GM23338 (cell line): ENCODE data around the gene ANKRD31. TPM values are rescaled to one million over a fixed set of nuclear protein-coding genes. Genes with fewer than 3 reads are reported as not detected.

Experiments used
- ATAC-seq: fragments of 200-7000 bp; cut with Tn5 transposase; 3 replicates; pipeline ENCODE4 v1.9.1; 2020
- DNase-seq: peaks from one replicate; pipeline ENCODE4 v3.0.0-alpha.2; 2015; ENCODE audit warnings: low spot score
- H2AFZ ChIP-seq: fragments of 200-600 bp; sonication (generic); 2 replicates; pipeline ENCODE4 v1.8.0; 2016; ENCODE audit warnings: antibody characterized with exemption, mild to moderate bottlenecking, moderate library complexity
- H3F3A ChIP-seq: fragments of 200-600 bp; sonication (generic); replicated peaks from 2 replicates; pipeline ENCODE4 v1.8.0; 2017; ENCODE audit warnings: antibody characterized with exemption, mixed run types, low read depth
- H3K27ac ChIP-seq: fragments of 200-600 bp; sonication (generic); 2 replicates; pipeline ENCODE4 v1.6.1; 2016; ENCODE audit warnings: low read depth
- H3K27me3 ChIP-seq: fragments of 200-600 bp; sonication (generic); 2 replicates; pipeline ENCODE4 v1.8.0; 2016; ENCODE audit warnings: mild to moderate bottlenecking, mixed run types, moderate library complexity; ENCODE audit not compliant: insufficient read depth
- H3K36me3 ChIP-seq: fragments of 200-600 bp; sonication (generic); 2 replicates; pipeline ENCODE4 v1.8.0; 2016; ENCODE audit warnings: mild to moderate bottlenecking; ENCODE audit not compliant: insufficient read depth
- H3K4me1 ChIP-seq: fragments of 200-600 bp; sonication (generic); 2 replicates; pipeline ENCODE4 v1.8.0; 2016; ENCODE audit warnings: mild to moderate bottlenecking, moderate library complexity; ENCODE audit not compliant: insufficient read depth
- H3K4me2 ChIP-seq: fragments of 200-600 bp; sonication (generic); 2 replicates; pipeline ENCODE4 v1.7.1; 2017; ENCODE audit warnings: mixed run types
- H3K4me3 ChIP-seq: fragments of 200-600 bp; sonication (generic); 2 replicates; pipeline ENCODE4 v1.6.1; 2016; ENCODE audit warnings: mixed run types
- H3K79me2 ChIP-seq: fragments of 200-600 bp; sonication (generic); replicated peaks from 2 replicates; pipeline ENCODE4 v1.8.0; 2017; ENCODE audit warnings: mild to moderate bottlenecking; ENCODE audit not compliant: insufficient read depth
- H3K9me2 ChIP-seq: fragments of 200-600 bp; sonication (generic); 2 replicates; pipeline ENCODE4 v1.8.0; 2017; ENCODE audit not compliant: insufficient read depth
- H4K20me1 ChIP-seq: fragments of 200-600 bp; sonication (generic); replicated peaks from 2 replicates; pipeline ENCODE4 v1.8.0; 2017; ENCODE audit warnings: mild to moderate bottlenecking; ENCODE audit not compliant: insufficient read depth
- H3K27ac Mint-ChIP-seq: 2 replicates; pipeline ENCODE4 v1.8.0; 2020; ENCODE audit warnings: inconsistent platforms, mild to moderate bottlenecking, moderate library complexity, mixed read lengths
- H3K27me3 Mint-ChIP-seq: 3 replicates; pipeline ENCODE4 v1.8.0; 2022; ENCODE audit warnings: low read depth, mild to moderate bottlenecking, moderate library complexity, mixed read lengths, inconsistent platforms; ENCODE audit not compliant: insufficient read depth, poor library complexity
- H3K36me3 Mint-ChIP-seq: 3 replicates; pipeline ENCODE4 v1.8.0; 2021; ENCODE audit warnings: low read depth, mild to moderate bottlenecking, inconsistent platforms, moderate library complexity, mixed read lengths
- H3K4me1 Mint-ChIP-seq: 3 replicates; pipeline ENCODE4 v1.8.0; 2020; ENCODE audit warnings: mild to moderate bottlenecking, inconsistent platforms, mixed read lengths
- H3K4me3 Mint-ChIP-seq: 3 replicates; pipeline ENCODE4 v1.8.0; 2021; ENCODE audit warnings: moderate library complexity, mild to moderate bottlenecking, inconsistent platforms, mixed read lengths
- H3K9me3 Mint-ChIP-seq: 3 replicates; pipeline ENCODE4 v1.8.0; 2020; ENCODE audit warnings: moderate library complexity, mild to moderate bottlenecking, inconsistent platforms, mixed read lengths
- CREB1 ChIP-seq: fragments of 250-450 bp; sonication (Bioruptor Pico); IDR thresholded peaks from 2 replicates; pipeline ENCODE4 v1.5.0; 2020; ENCODE audit warnings: low read depth, mild to moderate bottlenecking, moderate library complexity
- EZH2phosphoT487 ChIP-seq: fragments of 200-600 bp; sonication (generic); IDR thresholded peaks from one replicate; pipeline ENCODE4 v1.8.1; 2018; ENCODE audit warnings: antibody characterized with exemption; ENCODE audit not compliant: unreplicated experiment
- JUNB ChIP-seq: IDR thresholded peaks from one replicate; pipeline ENCODE4 v1.6.1; 2016; ENCODE audit warnings: antibody characterized with exemption; ENCODE audit not compliant: unreplicated experiment
- NANOG ChIP-seq: IDR thresholded peaks from 2 replicates; pipeline ENCODE4 v1.6.1; 2016; ENCODE audit warnings: antibody characterized with exemption, borderline replicate concordance
- POLR2AphosphoS5 ChIP-seq: IDR thresholded peaks from 2 replicates; pipeline ENCODE4 v1.6.1; 2016; ENCODE audit warnings: antibody characterized with exemption, low read depth
- STAT1 ChIP-seq: IDR thresholded peaks from one replicate; pipeline ENCODE4 v1.6.1; 2016; ENCODE audit warnings: antibody characterized with exemption; ENCODE audit not compliant: unreplicated experiment
- ZNF331 ChIP-seq: fragments of 250-450 bp; sonication (Bioruptor Pico); IDR thresholded peaks from 2 replicates; pipeline ENCODE4 v1.5.0; 2020; ENCODE audit warnings: low read depth, mild to moderate bottlenecking, moderate library complexity
- polyA plus RNA-seq: library from polyadenylated mRNA; unstranded; fragments of >200 nt; fragmentation: Nextera tagmentation; extraction: Ambion mirVana; gene quantifications from 2 replicates; pipeline ENCODE4 v1.2.1, GENCODE V29; 2016
- total RNA-seq: library from RNA; depleted of rRNA; stranded (reverse); fragments of >200 nt; shearing (Covaris generic); gene quantifications from 2 replicates; pipeline ENCODE4 v1.2.3, GENCODE V29; 2014
- TF ChIP-seq, protein P1 (sequence below): IDR thresholded peaks from one replicate; pipeline ENCODE4 v1.6.1; 2018; ENCODE audit warnings: antibody characterized with exemption; ENCODE audit not compliant: unreplicated experiment
- TF ChIP-seq, protein P2 (sequence below): fragments of 250-450 bp; sonication (Bioruptor Pico); IDR thresholded peaks from 2 replicates; pipeline ENCODE4 v1.5.0; 2020; ENCODE audit warnings: mild to moderate bottlenecking, moderate library complexity

Gene ANKRD31
- total and polyA plus RNA-seq, 2 experiments from 2014 or later: 0.18 to 0.59 TPM

DNA sequence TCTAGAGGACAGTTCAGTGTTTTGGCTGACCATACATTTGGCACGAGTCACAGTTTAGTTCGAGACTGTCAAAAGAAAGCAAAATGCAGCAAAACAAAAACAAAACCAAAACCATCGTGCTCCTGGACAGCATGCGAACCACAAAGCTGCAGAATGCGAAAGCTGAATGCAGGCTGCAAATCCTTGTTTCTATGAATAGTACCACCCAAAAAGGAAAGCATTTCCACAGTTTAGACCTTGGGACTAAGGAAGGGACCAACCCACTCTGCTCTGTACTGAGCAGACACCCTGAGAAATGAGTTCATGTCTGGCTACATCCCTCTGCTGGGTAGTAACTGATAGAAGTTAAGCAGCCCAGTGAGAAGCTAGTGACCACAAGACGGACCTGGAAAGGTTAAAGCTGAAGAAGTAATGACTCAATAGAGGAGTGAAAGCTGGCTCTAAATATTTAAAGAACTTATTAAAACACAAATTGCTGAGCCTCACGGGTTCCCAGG is 188.2 kb downstream of the ANKRD31 start:
- H4K20me1 ChIP-seq: no peaks in the 10 kb centered on the region
- no peak overlapping the region for H3K4me2 ChIP-seq
- Mint-ChIP-seq H3K27me3 (peaks cover 20% of the 10 kb centered on the region), H3K27ac (no peak overlapping the region), H3K36me3 (peaks cover under 1% of the 10 kb centered on the region), H3K4me3 (no peak overlapping the region), H3K9me3 (no peaks in the 10 kb centered on the region), H3K4me1 (peaks cover 34% of the 10 kb centered on the region)
- no peak overlapping the region for H3K4me3 ChIP-seq
- DNase-seq (no peak), ATAC-seq (no peak)
- TF ChIP-seq, protein P1, sequence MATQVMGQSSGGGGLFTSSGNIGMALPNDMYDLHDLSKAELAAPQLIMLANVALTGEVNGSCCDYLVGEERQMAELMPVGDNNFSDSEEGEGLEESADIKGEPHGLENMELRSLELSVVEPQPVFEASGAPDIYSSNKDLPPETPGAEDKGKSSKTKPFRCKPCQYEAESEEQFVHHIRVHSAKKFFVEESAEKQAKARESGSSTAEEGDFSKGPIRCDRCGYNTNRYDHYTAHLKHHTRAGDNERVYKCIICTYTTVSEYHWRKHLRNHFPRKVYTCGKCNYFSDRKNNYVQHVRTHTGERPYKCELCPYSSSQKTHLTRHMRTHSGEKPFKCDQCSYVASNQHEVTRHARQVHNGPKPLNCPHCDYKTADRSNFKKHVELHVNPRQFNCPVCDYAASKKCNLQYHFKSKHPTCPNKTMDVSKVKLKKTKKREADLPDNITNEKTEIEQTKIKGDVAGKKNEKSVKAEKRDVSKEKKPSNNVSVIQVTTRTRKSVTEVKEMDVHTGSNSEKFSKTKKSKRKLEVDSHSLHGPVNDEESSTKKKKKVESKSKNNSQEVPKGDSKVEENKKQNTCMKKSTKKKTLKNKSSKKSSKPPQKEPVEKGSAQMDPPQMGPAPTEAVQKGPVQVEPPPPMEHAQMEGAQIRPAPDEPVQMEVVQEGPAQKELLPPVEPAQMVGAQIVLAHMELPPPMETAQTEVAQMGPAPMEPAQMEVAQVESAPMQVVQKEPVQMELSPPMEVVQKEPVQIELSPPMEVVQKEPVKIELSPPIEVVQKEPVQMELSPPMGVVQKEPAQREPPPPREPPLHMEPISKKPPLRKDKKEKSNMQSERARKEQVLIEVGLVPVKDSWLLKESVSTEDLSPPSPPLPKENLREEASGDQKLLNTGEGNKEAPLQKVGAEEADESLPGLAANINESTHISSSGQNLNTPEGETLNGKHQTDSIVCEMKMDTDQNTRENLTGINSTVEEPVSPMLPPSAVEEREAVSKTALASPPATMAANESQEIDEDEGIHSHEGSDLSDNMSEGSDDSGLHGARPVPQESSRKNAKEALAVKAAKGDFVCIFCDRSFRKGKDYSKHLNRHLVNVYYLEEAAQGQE: no peak
- TF ChIP-seq ZNF331 (CRISPR knock-in tag) (no peak), STAT1 (no peak), NANOG (no peak), POLR2AphosphoS5 (no peak), JUNB (no peak)
- H3K27ac ChIP-seq: no peak overlapping the region
- no peak overlapping the region for H2AFZ ChIP-seq
- H3K4me1 ChIP-seq: peaks cover 17% of the 10 kb centered on the region
- H3F3A ChIP-seq: no peaks in the 10 kb centered on the region
- no peaks in the 10 kb centered on the region for H3K36me3 ChIP-seq
- peaks cover 35% of the 10 kb centered on the region for H3K79me2 ChIP-seq
- H3K27me3 ChIP-seq: peaks cover 24% of the 10 kb centered on the region
- H3K9me2 ChIP-seq: no peaks in the 10 kb centered on the region

DNA sequence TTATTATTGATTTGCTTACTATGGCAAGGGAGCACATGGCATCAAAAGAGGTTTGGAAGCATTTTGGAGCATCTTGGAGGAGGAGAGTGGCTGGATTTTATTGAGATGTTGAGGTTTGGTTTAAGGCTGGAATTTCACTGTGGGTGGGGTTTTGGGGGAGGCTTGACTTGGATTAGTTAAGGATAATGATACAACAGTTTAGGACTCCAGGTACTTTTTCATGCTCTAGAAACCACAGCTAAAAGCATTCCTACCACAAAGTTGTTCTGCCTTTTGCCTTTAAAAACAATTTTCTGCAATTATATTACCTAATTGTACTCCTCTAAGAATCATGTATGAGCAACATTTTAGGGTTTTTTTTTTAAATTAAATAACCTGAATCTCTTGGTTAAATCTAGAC is 189.3 kb downstream of the ANKRD31 start:
- H3K4me3 Mint-ChIP-seq: no peak overlapping the region
- Histone ChIP-seq H3K4me2 (no peak overlapping the region), H3K79me2 (peaks cover 35% of the 10 kb centered on the region), H3K9me2 (no peaks in the 10 kb centered on the region), H2AFZ (no peak overlapping the region), H3K27ac (no peak overlapping the region), H3K27me3 (peaks cover 17% of the 10 kb centered on the region), H3K36me3 (no peaks in the 10 kb centered on the region), H3F3A (no peaks in the 10 kb centered on the region), H4K20me1 (no peaks in the 10 kb centered on the region), H3K4me1 (peaks cover 17% of the 10 kb centered on the region), H3K4me3 (no peak overlapping the region)
- peaks cover 3% of the 10 kb centered on the region for H3K36me3 Mint-ChIP-seq
- H3K9me3 Mint-ChIP-seq: no peaks in the 10 kb centered on the region
- peaks cover 33% of the 10 kb centered on the region for H3K4me1 Mint-ChIP-seq
- ATAC-seq (no peak), DNase-seq (no peak)
- no peak overlapping the region for H3K27ac Mint-ChIP-seq
- H3K27me3 Mint-ChIP-seq: peaks cover 19% of the 10 kb centered on the region
- TF ChIP-seq, protein P2, sequence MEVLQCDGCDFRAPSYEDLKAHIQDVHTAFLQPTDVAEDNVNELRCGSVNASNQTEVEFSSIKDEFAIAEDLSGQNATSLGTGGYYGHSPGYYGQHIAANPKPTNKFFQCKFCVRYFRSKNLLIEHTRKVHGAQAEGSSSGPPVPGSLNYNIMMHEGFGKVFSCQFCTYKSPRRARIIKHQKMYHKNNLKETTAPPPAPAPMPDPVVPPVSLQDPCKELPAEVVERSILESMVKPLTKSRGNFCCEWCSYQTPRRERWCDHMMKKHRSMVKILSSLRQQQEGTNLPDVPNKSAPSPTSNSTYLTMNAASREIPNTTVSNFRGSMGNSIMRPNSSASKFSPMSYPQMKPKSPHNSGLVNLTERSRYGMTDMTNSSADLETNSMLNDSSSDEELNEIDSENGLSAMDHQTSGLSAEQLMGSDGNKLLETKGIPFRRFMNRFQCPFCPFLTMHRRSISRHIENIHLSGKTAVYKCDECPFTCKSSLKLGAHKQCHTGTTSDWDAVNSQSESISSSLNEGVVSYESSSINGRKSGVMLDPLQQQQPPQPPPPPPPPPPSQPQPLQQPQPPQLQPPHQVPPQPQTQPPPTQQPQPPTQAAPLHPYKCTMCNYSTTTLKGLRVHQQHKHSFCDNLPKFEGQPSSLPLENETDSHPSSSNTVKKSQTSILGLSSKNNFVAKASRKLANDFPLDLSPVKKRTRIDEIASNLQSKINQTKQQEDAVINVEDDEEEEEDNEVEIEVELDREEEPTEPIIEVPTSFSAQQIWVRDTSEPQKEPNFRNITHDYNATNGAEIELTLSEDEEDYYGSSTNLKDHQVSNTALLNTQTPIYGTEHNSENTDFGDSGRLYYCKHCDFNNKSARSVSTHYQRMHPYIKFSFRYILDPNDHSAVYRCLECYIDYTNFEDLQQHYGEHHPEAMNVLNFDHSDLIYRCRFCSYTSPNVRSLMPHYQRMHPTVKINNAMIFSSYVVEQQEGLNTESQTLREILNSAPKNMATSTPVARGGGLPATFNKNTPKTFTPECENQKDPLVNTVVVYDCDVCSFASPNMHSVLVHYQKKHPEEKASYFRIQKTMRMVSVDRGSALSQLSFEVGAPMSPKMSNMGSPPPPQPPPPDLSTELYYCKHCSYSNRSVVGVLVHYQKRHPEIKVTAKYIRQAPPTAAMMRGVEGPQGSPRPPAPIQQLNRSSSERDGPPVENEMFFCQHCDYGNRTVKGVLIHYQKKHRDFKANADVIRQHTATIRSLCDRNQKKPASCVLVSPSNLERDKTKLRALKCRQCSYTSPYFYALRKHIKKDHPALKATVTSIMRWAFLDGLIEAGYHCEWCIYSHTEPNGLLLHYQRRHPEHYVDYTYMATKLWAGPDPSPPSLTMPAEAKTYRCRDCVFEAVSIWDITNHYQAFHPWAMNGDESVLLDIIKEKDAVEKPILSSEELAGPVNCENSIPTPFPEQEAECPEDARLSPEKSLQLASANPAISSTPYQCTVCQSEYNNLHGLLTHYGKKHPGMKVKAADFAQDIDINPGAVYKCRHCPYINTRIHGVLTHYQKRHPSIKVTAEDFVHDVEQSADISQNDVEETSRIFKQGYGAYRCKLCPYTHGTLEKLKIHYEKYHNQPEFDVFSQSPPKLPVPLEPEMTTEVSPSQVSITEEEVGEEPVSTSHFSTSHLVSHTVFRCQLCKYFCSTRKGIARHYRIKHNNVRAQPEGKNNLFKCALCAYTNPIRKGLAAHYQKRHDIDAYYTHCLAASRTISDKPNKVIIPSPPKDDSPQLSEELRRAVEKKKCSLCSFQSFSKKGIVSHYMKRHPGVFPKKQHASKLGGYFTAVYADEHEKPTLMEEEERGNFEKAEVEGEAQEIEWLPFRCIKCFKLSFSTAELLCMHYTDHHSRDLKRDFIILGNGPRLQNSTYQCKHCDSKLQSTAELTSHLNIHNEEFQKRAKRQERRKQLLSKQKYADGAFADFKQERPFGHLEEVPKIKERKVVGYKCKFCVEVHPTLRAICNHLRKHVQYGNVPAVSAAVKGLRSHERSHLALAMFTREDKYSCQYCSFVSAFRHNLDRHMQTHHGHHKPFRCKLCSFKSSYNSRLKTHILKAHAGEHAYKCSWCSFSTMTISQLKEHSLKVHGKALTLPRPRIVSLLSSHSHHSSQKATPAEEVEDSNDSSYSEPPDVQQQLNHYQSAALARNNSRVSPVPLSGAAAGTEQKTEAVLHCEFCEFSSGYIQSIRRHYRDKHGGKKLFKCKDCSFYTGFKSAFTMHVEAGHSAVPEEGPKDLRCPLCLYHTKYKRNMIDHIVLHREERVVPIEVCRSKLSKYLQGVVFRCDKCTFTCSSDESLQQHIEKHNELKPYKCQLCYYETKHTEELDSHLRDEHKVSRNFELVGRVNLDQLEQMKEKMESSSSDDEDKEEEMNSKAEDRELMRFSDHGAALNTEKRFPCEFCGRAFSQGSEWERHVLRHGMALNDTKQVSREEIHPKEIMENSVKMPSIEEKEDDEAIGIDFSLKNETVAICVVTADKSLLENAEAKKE (CRISPR knock-in tag): no peak
- TF ChIP-seq CREB1 (CRISPR knock-in tag) (no peak), NANOG (no peak), ZNF331 (CRISPR knock-in tag) (no peak), EZH2phosphoT487 (no peak)
- TF ChIP-seq, protein P1: no peak
